Fibroblast of lung (primary cell): Measurements from ENCODE around the gene NTF4. TPM values are rescaled to one million over a fixed set of nuclear protein-coding genes. Genes with fewer than 3 reads are reported as not detected.

Source experiments
- DNase-seq, 2 donors: peaks; one replicate each; pipeline versions ENCODE4 v3.0.0 to v3.0.0-alpha.2; 2010; ENCODE audit warnings: low read depth in 2 of 2
- H2AFZ ChIP-seq: 2 replicates; pipeline ENCODE4 v1.5.1; 2012; ENCODE audit warnings: low read length, control low read depth, inconsistent platforms
- H3K27ac ChIP-seq: 2 replicates; pipeline ENCODE4 v1.5.1; 2011; ENCODE audit warnings: low read length, control low read depth; ENCODE audit not compliant: insufficient read depth
- H3K27me3 ChIP-seq: 2 replicates; pipeline ENCODE4 v1.5.1; 2011; ENCODE audit warnings: mild to moderate bottlenecking, low read length; ENCODE audit not compliant: control insufficient read depth, insufficient read depth
- H3K36me3 ChIP-seq: 2 replicates; pipeline ENCODE4 v1.5.1; 2011; ENCODE audit warnings: low read length; ENCODE audit not compliant: control insufficient read depth, insufficient read depth
- H3K4me1 ChIP-seq: 2 replicates; pipeline ENCODE4 v1.5.1; 2011; ENCODE audit warnings: low read length; ENCODE audit not compliant: control insufficient read depth, insufficient read depth; ENCODE audit errors: extremely low read depth
- H3K4me2 ChIP-seq: 2 replicates; pipeline ENCODE4 v1.5.1; 2011; ENCODE audit warnings: low read length, control low read depth; ENCODE audit not compliant: insufficient read depth; ENCODE audit errors: extremely low read depth
- H3K4me3 ChIP-seq, 4 experiments: fragments of 200-600 bp in 1 of 4; sonication (generic) in 1 of 4; replicated peaks in 1 of 4; 2 replicates each; pipeline ENCODE4 v1.5.1; 2011 to 2016; ENCODE audit warnings: low read length in 4 of 4, low read depth in 3 of 4, mild to moderate bottlenecking in 3 of 4, control low read depth in 2 of 4, inconsistent platforms in 1 of 4, mixed read lengths in 1 of 4; ENCODE audit not compliant: insufficient read depth in 1 of 4; ENCODE audit errors: control extremely low read depth in 1 of 4
- H3K79me2 ChIP-seq: 2 replicates; pipeline ENCODE4 v1.5.1; 2012; ENCODE audit warnings: mild to moderate bottlenecking, low read length, inconsistent platforms; ENCODE audit not compliant: control insufficient read depth, insufficient read depth
- H3K9ac ChIP-seq: 2 replicates; pipeline ENCODE4 v1.5.1; 2011; ENCODE audit warnings: mild to moderate bottlenecking, low read length, control low read depth; ENCODE audit not compliant: insufficient read depth
- H3K9me3 ChIP-seq: 2 replicates; pipeline ENCODE4 v1.5.1; 2012; ENCODE audit warnings: low read depth, low read length; ENCODE audit not compliant: control insufficient read depth, insufficient read depth
- H4K20me1 ChIP-seq: 2 replicates; pipeline ENCODE4 v1.5.1; 2011; ENCODE audit warnings: low read length; ENCODE audit not compliant: control insufficient read depth, insufficient read depth; ENCODE audit errors: extremely low read depth
- EZH2 ChIP-seq: IDR thresholded peaks from 2 replicates; pipeline ENCODE4 v1.5.1; 2012; ENCODE audit warnings: low read length, control low read depth, mild to moderate bottlenecking; ENCODE audit errors: missing control alignments
- polyA plus RNA-seq, 2 donors: library from polyadenylated mRNA; depleted of rRNA in 1 of 2; stranded (reverse) in 1 of 2; unstranded in 1 of 2; fragments of >200 nt; gene quantifications; 2 replicates each; pipeline ENCODE4 v1.2.1, GENCODE V29; 2011 to 2012; ENCODE audit warnings: missing spikeins in 1 of 2
- total RNA-seq: library from RNA; depleted of rRNA; stranded (reverse); fragments of >200 nt; gene quantifications from 2 replicates; pipeline ENCODE4 v1.2.1, GENCODE V29; 2014
- TF ChIP-seq, protein P1 (sequence below), 2 donors: IDR thresholded peaks in 1 of 2; conservative IDR thresholded peaks in 1 of 2; 1 replicate in 1 of 2; 2 replicates in 1 of 2; pipeline ENCODE4 v1.5.1; 2011 to 2012; ENCODE audit warnings: low read length in 2 of 2, control low read depth in 1 of 2, inconsistent platforms in 1 of 2, low read depth in 1 of 2, mild to moderate bottlenecking in 1 of 2

The NTF4 gene
- total and polyA plus RNA-seq, 2 donors (not counting 1 experiment from before 2014, with no cell fraction given): not detected

DNA sequence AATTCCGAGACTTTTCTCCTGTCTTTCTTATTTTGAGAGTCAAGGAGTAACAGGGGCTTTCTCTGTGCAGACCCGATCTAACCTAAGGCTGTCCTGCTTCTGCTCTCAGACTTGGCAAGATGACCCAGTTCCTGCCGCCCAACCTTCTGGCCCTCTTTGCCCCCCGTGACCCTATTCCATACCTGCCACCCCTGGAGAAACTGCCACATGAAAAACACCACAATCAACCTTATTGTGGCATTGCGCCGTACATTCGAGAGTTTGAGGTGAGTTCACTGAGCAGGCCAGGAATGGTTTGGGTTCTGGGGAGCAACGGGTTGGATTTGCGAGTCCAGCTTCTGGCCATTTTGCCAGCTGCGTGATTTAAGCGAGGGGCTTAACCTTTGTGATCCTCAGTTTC is 21.7 kb upstream of the NTF4 start:
- H2AFZ ChIP-seq: no peak overlapping the region
- no peaks in the 10 kb centered on the region for H3K27me3 ChIP-seq
- peak overlapping the region; percentile 99 for H3K4me2 ChIP-seq
- H3K27ac ChIP-seq: peak overlapping the region; percentile 86
- H3K36me3 ChIP-seq: peaks cover 10% of the 10 kb centered on the region
- peaks cover 4% of the 10 kb centered on the region for H4K20me1 ChIP-seq
- H3K9me3 ChIP-seq: no peaks in the 10 kb centered on the region
- peak overlapping the region; percentile 78 to 87 (median 84) for H3K4me3 ChIP-seq
- TF ChIP-seq, protein P1, sequence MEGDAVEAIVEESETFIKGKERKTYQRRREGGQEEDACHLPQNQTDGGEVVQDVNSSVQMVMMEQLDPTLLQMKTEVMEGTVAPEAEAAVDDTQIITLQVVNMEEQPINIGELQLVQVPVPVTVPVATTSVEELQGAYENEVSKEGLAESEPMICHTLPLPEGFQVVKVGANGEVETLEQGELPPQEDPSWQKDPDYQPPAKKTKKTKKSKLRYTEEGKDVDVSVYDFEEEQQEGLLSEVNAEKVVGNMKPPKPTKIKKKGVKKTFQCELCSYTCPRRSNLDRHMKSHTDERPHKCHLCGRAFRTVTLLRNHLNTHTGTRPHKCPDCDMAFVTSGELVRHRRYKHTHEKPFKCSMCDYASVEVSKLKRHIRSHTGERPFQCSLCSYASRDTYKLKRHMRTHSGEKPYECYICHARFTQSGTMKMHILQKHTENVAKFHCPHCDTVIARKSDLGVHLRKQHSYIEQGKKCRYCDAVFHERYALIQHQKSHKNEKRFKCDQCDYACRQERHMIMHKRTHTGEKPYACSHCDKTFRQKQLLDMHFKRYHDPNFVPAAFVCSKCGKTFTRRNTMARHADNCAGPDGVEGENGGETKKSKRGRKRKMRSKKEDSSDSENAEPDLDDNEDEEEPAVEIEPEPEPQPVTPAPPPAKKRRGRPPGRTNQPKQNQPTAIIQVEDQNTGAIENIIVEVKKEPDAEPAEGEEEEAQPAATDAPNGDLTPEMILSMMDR (conservative IDR thresholded peaks at IDR 0.05 in 1 of 2, IDR thresholded peaks at IDR 0.05 in 1 of 2; ENCODE audit: low read depth in 1 of 2, low read length in 2 of 2): no peak
- TF ChIP-seq EZH2: no peak
- DNase-seq: no peak
- peaks cover 52% of the 10 kb centered on the region for H3K79me2 ChIP-seq
- peak overlapping the region; percentile 87 for H3K9ac ChIP-seq
- peaks cover 7% of the 10 kb centered on the region for H3K4me1 ChIP-seq

DNA sequence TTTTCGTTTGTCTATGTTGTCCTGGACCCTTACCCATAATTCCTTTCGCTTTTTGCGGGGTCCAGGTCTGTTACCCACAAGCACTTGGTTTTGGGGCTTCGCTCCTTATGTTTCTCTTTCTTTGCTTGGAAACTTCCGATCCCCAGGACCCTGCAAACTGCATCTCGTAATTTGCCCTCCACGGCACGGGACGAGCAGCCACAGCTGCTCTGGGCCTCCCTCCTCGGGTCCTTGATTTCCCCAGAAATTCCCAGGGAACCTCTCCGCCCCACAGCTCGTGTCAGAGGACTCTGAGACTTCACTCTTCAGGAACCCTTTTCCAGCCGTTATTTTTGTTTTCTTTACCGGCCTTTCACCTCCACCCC is 21.2 kb upstream of the NTF4 start:
- DNase-seq: no peak
- H3K9ac ChIP-seq: peak overlapping the region; percentile 87
- H2AFZ ChIP-seq: no peak overlapping the region
- TF ChIP-seq, protein P1 (conservative IDR thresholded peaks at IDR 0.05 in 1 of 2, IDR thresholded peaks at IDR 0.05 in 1 of 2; ENCODE audit: low read depth in 1 of 2, low read length in 2 of 2): no peak
- no peak for TF ChIP-seq EZH2
- peaks cover 50% of the 10 kb centered on the region for H3K79me2 ChIP-seq
- peaks cover 9% of the 10 kb centered on the region for H3K36me3 ChIP-seq
- H3K27ac ChIP-seq: peak overlapping the region; percentile 86
- peaks cover 4% of the 10 kb centered on the region for H4K20me1 ChIP-seq
- peak overlapping the region; percentile 99 for H3K4me2 ChIP-seq
- peaks cover 7% of the 10 kb centered on the region for H3K4me1 ChIP-seq
- peak overlapping the region; percentile 78 to 87 (median 84) for H3K4me3 ChIP-seq
- no peaks in the 10 kb centered on the region for H3K9me3 ChIP-seq
- no peaks in the 10 kb centered on the region for H3K27me3 ChIP-seq

DNA sequence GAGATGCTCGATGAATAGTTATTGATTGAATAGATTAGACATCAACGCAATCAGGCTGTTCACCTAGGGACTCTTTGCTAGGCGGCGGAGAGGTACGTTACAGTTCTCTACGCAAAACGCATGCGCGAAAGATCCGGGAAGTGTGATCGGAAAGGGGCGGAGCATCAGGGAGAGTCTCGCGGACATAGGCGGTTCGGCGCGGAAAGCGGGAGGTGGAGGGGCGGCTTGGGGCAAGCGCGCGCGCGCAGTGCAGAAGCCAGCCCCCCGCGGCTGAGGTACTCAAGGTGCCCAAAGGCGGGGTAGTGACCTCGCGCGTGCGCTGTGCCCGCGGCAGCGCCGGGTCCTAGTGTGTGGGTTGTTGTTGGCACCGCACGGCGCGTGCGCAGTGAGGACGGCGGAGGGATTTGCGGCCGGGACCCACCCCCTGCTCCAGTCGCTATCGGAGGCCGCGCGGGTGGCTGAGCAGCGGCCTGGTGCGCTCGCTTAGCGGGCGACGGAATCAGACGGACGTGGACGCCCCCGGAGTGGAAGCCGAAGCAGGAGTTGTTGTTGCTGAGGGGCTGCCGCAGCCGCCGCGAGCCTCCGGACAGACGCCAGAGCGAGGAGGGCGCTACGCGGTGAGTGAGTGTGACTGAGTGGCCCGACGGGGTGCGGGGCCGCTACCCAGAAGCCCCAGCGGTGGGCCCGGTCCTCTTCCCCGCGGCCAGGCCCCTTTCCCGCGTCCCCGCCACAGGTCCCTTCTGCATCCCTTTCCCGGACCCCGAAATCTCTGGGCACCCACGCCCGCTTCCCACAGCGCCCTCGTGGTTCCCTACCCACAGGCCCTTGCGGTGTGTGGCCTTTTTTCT is 20.6 kb upstream of the NTF4 start, which contains the start of gene SNRNP70:
TSS of gene SNRNP70 (plus strand) at position 432 of the 848 bp plus-strand sequence. CDS start 964 bp downstream, outside the sequence.
- Histone ChIP-seq H3K36me3 (peaks cover 4% of the 10 kb centered on the region), H2AFZ (peak within 1 kb of the TSS; percentile 97), H3K27me3 (no peaks in the 10 kb centered on the region), H4K20me1 (peaks cover 4% of the 10 kb centered on the region), H3K4me3 (peak within 1 kb of the TSS; percentile 78 to 87 (median 84)), H3K4me2 (peak within 1 kb of the TSS; percentile 99), H3K79me2 (peaks cover 44% of the 10 kb centered on the region), H3K9ac (peak within 1 kb of the TSS; percentile 87), H3K9me3 (no peaks in the 10 kb centered on the region), H3K4me1 (peaks cover 7% of the 10 kb centered on the region), H3K27ac (peak within 1 kb of the TSS; percentile 86)
- DNase-seq: peak; percentile 99
- TF ChIP-seq, protein P1 (conservative IDR thresholded peaks at IDR 0.05 in 1 of 2, IDR thresholded peaks at IDR 0.05 in 1 of 2; ENCODE audit: low read depth in 1 of 2, low read length in 2 of 2): no peak
- TF ChIP-seq EZH2: no peak
